ENCODE measurements around the gene TUT7.
A peak's percentile ranks its signal among the peaks of the same experiment; 100 is the strongest.

TUT7 gene

DNA sequence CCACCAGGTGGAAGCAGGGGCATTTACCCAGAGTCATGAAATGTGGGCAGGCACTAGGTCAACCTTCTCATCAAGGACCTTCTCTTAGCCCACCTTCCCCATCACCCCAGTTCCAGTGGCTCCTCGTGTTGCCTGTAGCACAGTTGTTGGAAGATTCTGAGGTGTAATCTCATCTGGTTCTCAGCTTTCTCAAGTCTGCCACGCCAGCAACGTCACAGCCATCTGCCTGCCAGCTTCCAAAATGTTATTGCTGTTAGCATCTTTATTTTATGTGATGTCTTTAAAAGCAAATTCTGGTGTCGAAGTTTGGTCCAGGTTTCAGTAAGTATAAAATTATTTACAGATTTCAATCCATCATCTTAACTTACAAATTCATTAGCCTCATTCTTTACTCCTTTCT is 105.5 kb downstream of the TUT7 start:
- H3K36me3 ChIP-seq (ENCODE audit: control insufficient read depth, low read length), result no peaks in the 10 kb centered on the region
- no peaks in the 10 kb centered on the region; the same call in none of the 2 replicates for H3K27me3 ChIP-seq (ENCODE audit: control insufficient read depth, low read length)
- no peaks in the 10 kb centered on the region for H3F3A ChIP-seq (ENCODE audit: control insufficient read depth, insufficient read depth)
- no peaks in the 10 kb centered on the region for H3K9me3 ChIP-seq (ENCODE audit: control insufficient read depth, insufficient read depth, low read length)
- H3K4me1 ChIP-seq (ENCODE audit: control insufficient read depth, low read length), result peaks cover 6% of the 10 kb centered on the region
- H3K27ac ChIP-seq (ENCODE audit: low read depth, low read length), result no peak overlapping the region
- TF ChIP-seq, protein P1, sequence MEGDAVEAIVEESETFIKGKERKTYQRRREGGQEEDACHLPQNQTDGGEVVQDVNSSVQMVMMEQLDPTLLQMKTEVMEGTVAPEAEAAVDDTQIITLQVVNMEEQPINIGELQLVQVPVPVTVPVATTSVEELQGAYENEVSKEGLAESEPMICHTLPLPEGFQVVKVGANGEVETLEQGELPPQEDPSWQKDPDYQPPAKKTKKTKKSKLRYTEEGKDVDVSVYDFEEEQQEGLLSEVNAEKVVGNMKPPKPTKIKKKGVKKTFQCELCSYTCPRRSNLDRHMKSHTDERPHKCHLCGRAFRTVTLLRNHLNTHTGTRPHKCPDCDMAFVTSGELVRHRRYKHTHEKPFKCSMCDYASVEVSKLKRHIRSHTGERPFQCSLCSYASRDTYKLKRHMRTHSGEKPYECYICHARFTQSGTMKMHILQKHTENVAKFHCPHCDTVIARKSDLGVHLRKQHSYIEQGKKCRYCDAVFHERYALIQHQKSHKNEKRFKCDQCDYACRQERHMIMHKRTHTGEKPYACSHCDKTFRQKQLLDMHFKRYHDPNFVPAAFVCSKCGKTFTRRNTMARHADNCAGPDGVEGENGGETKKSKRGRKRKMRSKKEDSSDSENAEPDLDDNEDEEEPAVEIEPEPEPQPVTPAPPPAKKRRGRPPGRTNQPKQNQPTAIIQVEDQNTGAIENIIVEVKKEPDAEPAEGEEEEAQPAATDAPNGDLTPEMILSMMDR (IDR thresholded peaks at IDR 0.05; ENCODE audit: low read depth, low read length, poor library complexity, severe bottlenecking), result no peak
- no peak for TF ChIP-seq EZH2phosphoT487 (IDR thresholded peaks at IDR 0.05; ENCODE audit: borderline replicate concordance, low read length)
- no peaks in the 10 kb centered on the region for H3K9me2 ChIP-seq (replicated peaks; ENCODE audit: control insufficient read depth, low read length)
- no peak overlapping the region for H3K4me2 ChIP-seq (ENCODE audit: low read length)
- H3K79me2 ChIP-seq (ENCODE audit: control insufficient read depth, low read length), result no peaks in the 10 kb centered on the region
- H3K4me3 ChIP-seq (ENCODE audit: low read length), result no peak overlapping the region
- no peaks in the 10 kb centered on the region for H4K20me1 ChIP-seq (ENCODE audit: control insufficient read depth, insufficient read depth, low read depth, low read length)

DNA sequence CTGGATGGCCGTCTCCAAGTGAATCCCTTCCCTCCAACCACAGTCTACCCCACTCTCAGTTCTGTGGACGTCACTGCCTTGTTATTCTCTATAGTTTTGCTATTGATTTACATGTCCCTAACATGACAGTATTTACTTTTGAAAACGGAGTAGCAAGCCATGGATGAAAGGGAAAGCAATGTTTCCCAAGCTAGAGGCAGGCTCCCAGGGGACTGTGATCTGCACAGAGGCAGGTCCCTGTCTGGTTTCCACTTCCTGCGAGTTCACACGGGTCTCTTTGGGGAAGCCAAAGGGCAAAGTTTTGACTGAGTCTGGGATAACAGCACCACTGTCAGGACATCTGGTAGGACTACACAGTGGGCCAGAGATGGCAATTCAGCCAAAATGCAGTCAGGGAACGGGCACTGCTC is 107.5 kb downstream of the TUT7 start:
- Histone ChIP-seq H3K4me2 (ENCODE audit: low read length) (0 out of 2 replicates have a peak overlapping the region, but pooled peaks have one; percentile 3), H3K79me2 (ENCODE audit: control insufficient read depth, low read length) (no peaks in the 10 kb centered on the region), H3K27ac (ENCODE audit: low read depth, low read length) (no peak overlapping the region), H3K9me3 (ENCODE audit: control insufficient read depth, insufficient read depth, low read length) (no peaks in the 10 kb centered on the region), H3K9me2 (replicated peaks; ENCODE audit: control insufficient read depth, low read length) (no peaks in the 10 kb centered on the region), H3F3A (ENCODE audit: control insufficient read depth, insufficient read depth) (no peaks in the 10 kb centered on the region), H3K27me3 (ENCODE audit: control insufficient read depth, low read length) (no peaks in the 10 kb centered on the region; the same call in none of the 2 replicates), H3K36me3 (ENCODE audit: control insufficient read depth, low read length) (no peaks in the 10 kb centered on the region), H3K4me3 (ENCODE audit: low read length) (no peak overlapping the region), H4K20me1 (ENCODE audit: control insufficient read depth, insufficient read depth, low read depth, low read length) (no peaks in the 10 kb centered on the region), H3K4me1 (ENCODE audit: control insufficient read depth, low read length) (peaks cover 6% of the 10 kb centered on the region)
- no peak for TF ChIP-seq EZH2phosphoT487 (IDR thresholded peaks at IDR 0.05; ENCODE audit: borderline replicate concordance, low read length)
- TF ChIP-seq, protein P1 (IDR thresholded peaks at IDR 0.05; ENCODE audit: low read depth, low read length, poor library complexity, severe bottlenecking), result no peak

DNA sequence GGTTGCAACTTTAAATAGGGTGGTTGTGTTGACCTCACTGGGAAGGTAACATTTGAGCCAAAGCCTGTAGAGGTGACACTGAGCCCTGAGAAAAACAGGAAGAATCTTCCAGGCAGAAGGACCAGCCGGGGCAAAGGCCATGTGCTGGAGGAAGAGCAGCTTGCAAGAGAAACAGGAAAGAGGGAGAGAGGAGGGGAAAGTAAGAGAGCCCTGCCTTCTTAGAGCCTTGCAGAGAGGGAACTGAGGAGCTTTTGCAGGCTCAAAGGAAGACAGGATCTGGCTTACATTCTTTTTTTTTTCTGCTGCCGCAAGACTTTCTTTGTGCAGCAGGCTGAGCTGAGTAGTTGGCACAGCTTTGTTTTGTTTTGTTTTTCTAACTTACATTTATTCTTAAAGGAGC is 112.1 kb downstream of the TUT7 start:
- TF ChIP-seq, protein P1 (IDR thresholded peaks at IDR 0.05; ENCODE audit: low read depth, low read length, poor library complexity, severe bottlenecking), result no peak
- Histone ChIP-seq H3K4me1 (ENCODE audit: control insufficient read depth, low read length) (peaks cover 6% of the 10 kb centered on the region), H3K36me3 (ENCODE audit: control insufficient read depth, low read length) (no peaks in the 10 kb centered on the region), H3K27ac (ENCODE audit: low read depth, low read length) (no peak overlapping the region), H3K9me2 (replicated peaks; ENCODE audit: control insufficient read depth, low read length) (no peaks in the 10 kb centered on the region), H3K4me2 (ENCODE audit: low read length) (no peak overlapping the region), H3K9me3 (ENCODE audit: control insufficient read depth, insufficient read depth, low read length) (no peaks in the 10 kb centered on the region), H3F3A (ENCODE audit: control insufficient read depth, insufficient read depth) (no peaks in the 10 kb centered on the region), H4K20me1 (ENCODE audit: control insufficient read depth, insufficient read depth, low read depth, low read length) (no peaks in the 10 kb centered on the region), H3K79me2 (ENCODE audit: control insufficient read depth, low read length) (no peaks in the 10 kb centered on the region), H3K27me3 (ENCODE audit: control insufficient read depth, low read length) (peaks cover 2% of the 10 kb centered on the region; the same call in 1 of the 2 replicates), H3K4me3 (ENCODE audit: low read length) (no peak overlapping the region)
